ENCODE results near the gene FAAP100.

DNA sequence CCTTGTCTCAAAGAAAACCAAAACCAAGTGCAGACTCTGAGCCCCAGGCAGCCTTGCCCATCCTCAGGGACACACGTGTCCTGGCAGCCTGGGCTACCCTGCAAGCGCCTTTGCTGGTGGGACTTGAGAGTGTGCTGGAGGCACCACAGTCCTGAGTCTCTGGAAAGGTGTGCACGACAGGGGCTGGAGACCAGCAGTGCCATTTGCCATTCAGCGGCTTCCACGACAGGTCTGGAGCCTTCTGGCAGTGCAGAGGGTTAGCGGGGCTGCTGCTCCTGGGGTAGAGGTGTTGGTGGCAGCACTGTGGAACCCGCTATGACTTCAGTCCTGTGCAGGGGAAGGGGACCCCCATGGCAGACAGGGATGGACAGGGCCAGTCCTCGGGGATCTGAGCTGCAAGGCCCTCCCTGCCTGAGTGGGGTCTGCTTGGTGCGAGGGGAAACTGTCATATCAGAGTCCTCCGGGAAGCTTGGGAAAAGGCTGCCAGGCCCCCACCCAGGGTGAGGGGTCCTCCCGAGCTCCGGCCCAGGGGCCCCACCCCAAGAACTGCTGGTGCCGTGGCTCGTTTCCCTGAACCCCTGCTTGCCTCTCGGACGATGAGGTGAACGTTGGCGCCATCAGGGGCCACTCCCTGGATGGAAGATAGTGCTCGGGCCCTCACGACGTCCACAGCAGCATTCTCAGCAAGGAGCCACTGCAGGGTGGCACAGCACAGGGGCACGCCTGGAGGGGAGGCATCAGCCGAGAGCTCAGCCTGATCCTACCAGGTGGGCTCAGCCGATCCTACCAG lies 6.8 kb downstream of the FAAP100 start:
- TF ChIP-seq, protein P1, sequence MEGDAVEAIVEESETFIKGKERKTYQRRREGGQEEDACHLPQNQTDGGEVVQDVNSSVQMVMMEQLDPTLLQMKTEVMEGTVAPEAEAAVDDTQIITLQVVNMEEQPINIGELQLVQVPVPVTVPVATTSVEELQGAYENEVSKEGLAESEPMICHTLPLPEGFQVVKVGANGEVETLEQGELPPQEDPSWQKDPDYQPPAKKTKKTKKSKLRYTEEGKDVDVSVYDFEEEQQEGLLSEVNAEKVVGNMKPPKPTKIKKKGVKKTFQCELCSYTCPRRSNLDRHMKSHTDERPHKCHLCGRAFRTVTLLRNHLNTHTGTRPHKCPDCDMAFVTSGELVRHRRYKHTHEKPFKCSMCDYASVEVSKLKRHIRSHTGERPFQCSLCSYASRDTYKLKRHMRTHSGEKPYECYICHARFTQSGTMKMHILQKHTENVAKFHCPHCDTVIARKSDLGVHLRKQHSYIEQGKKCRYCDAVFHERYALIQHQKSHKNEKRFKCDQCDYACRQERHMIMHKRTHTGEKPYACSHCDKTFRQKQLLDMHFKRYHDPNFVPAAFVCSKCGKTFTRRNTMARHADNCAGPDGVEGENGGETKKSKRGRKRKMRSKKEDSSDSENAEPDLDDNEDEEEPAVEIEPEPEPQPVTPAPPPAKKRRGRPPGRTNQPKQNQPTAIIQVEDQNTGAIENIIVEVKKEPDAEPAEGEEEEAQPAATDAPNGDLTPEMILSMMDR (IDR thresholded peaks at IDR 0.05) = no peak
- no peak for TF ChIP-seq POLR2A (IDR thresholded peaks at IDR 0.05)
